ENCODE results near the gene TKFC.

DNA sequence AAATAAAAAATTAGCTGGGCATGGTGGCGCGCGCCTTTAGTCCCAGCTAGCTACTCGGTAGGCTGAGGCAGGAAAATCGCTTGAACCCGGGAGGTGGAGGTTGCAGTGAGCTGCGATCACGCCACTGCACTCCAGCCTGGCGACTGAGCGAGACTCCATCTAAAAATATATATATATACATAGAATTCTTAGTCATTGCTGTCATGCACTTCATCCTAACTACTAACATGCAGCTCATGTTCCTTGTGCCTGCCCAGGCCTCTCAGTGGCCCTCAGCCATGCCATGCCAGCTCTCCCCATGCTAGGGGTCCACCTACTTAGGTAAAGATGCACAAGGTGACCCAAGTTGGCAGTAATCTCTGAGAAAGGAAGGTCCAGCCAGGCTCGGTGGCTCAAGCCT lies 25.5 kb downstream of the TKFC start:
- no peak for TF ChIP-seq POLR2A (IDR thresholded peaks at IDR 0.05; ENCODE audit: low read length)
- no peak for TF ChIP-seq GATA1 (IDR thresholded peaks at IDR 0.05; ENCODE audit: low read depth, low read length)

Measured in erythroblast (primary cell).